ENCODE measurements around the gene PVALB.

PVALB gene

GRCh38 chr22:36790648-36791047 is 26.2 kb downstream of the PVALB start:
- H3K4me2 ChIP-seq (ENCODE audit: low read depth, low read length, poor library complexity, severe bottlenecking), result no peak overlapping the region

DNA sequence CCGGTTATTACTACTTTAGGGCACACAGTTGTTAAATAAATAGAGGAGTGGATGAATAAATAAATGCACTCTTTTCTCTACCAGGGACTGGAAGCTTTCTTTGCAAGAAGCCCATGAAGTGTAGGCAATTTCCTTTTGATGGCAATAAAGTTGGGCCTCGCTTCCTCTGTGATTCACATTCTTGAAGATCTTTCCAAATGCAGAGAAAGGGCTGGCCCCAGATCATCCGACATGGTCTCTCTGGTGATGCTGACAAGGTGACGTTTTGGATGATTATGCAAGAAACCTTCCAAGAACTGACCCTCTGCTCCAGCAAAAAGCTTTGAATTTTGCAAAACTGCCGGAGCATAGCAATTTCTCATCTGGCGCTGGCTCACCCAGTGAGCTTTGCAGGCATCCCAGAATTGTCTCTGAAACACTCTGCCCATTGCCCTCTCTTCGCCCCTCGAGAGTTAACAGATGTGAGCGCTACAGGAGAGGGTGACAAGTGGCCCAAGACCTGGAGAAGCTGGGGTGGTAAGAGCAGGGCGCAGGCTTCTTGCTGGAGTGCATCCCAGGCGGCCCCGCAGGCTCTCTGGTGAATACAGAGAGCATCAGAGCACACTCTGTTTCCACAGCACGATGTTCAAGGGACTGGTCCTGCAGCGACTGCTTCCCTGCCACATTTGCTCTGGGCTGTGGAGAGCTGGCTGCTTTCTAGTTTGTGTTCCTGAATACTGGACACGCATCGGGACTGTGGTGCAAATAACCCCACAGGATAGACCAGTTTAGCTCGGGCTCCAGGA is 29.4 kb downstream of the PVALB start:
- TF ChIP-seq EZH2phosphoT487 (conservative IDR thresholded peaks at IDR 0.05; ENCODE audit: low read length), result no peak
- TF ChIP-seq CTCF (IDR thresholded peaks at IDR 0.05; ENCODE audit: insufficient read depth, low read length, poor library complexity, severe bottlenecking), result no peak
- Histone ChIP-seq H3K4me3 (ENCODE audit: insufficient read depth, low read length, poor library complexity, severe bottlenecking) (no peak overlapping the region), H3K27ac (ENCODE audit: low read depth, low read length) (no peak overlapping the region), H2AFZ (ENCODE audit: low read depth, low read length, severe bottlenecking) (no peak overlapping the region), H3K9me3 (ENCODE audit: insufficient read depth, low read length) (no peaks in the 10 kb centered on the region), H4K20me1 (ENCODE audit: low read depth, low read length) (no peaks in the 10 kb centered on the region), H3K36me3 (ENCODE audit: low read length) (no peaks in the 10 kb centered on the region), H3K9me2 (replicated peaks; ENCODE audit: insufficient read depth, low read length) (no peaks in the 10 kb centered on the region), H3K79me2 (ENCODE audit: insufficient read depth, low read length) (no peaks in the 10 kb centered on the region), H3K4me2 (ENCODE audit: low read depth, low read length, poor library complexity, severe bottlenecking) (no peak overlapping the region), H3K27me3 (ENCODE audit: low read length) (no peaks in the 10 kb centered on the region), H3K9ac (ENCODE audit: low read length) (no peak overlapping the region), H3F3A (ENCODE audit: insufficient read depth) (no peaks in the 10 kb centered on the region)

More at GRCh38 chr22:36790648-36791047, 26.2 kb downstream of the PVALB start:
- no peaks in the 10 kb centered on the region for H3K79me2 ChIP-seq (ENCODE audit: insufficient read depth, low read length)
- no peak overlapping the region for H3K4me3 ChIP-seq (ENCODE audit: insufficient read depth, low read length, poor library complexity, severe bottlenecking)
- no peaks in the 10 kb centered on the region for H3K9me3 ChIP-seq (ENCODE audit: insufficient read depth, low read length)
- no peak overlapping the region for H3K9ac ChIP-seq (ENCODE audit: low read length)
- no peak for TF ChIP-seq CTCF (IDR thresholded peaks at IDR 0.05; ENCODE audit: insufficient read depth, low read length, poor library complexity, severe bottlenecking)
- no peak for TF ChIP-seq EZH2phosphoT487 (conservative IDR thresholded peaks at IDR 0.05; ENCODE audit: low read length)
- H3K27me3 ChIP-seq (ENCODE audit: low read length), result no peaks in the 10 kb centered on the region
- H4K20me1 ChIP-seq (ENCODE audit: low read depth, low read length), result no peaks in the 10 kb centered on the region
- no peaks in the 10 kb centered on the region for H3K36me3 ChIP-seq (ENCODE audit: low read length)
- H2AFZ ChIP-seq (ENCODE audit: low read depth, low read length, severe bottlenecking), result no peak overlapping the region
- H3F3A ChIP-seq (ENCODE audit: insufficient read depth), result no peaks in the 10 kb centered on the region
- no peaks in the 10 kb centered on the region for H3K9me2 ChIP-seq (replicated peaks; ENCODE audit: insufficient read depth, low read length)
- no peak overlapping the region for H3K27ac ChIP-seq (ENCODE audit: low read depth, low read length)

DNA sequence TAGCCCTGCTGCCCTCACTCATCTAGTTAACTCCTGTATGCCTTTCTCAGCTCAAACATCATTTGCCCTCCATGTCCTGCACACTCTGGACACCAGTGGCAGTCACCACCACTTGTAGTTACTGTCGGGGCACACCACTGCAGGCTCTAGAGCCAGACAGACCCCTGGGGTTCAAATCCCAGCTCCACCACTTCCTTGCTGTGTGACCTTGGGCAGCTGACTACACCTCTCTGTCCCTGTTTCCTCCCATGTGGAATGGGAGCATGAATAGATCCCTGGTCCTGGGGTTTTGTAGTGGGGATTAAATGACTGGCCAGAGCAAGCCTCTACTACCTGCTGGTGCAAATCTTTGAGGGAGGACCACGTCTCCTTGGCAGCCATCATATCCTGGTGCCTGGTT is 33.1 kb downstream of the PVALB start:
- H3F3A ChIP-seq (ENCODE audit: insufficient read depth), result no peaks in the 10 kb centered on the region
- no peak overlapping the region for H3K9ac ChIP-seq (ENCODE audit: low read length)
- no peaks in the 10 kb centered on the region for H3K9me2 ChIP-seq (replicated peaks; ENCODE audit: insufficient read depth, low read length)
- H3K27ac ChIP-seq (ENCODE audit: low read depth, low read length), result no peak overlapping the region
- H2AFZ ChIP-seq (ENCODE audit: low read depth, low read length, severe bottlenecking), result no peak overlapping the region
- no peak overlapping the region for H3K4me2 ChIP-seq (ENCODE audit: low read depth, low read length, poor library complexity, severe bottlenecking)
- TF ChIP-seq EZH2phosphoT487 (conservative IDR thresholded peaks at IDR 0.05; ENCODE audit: low read length), result no peak
- H3K27me3 ChIP-seq (ENCODE audit: low read length), result no peaks in the 10 kb centered on the region
- no peak overlapping the region for H3K4me3 ChIP-seq (ENCODE audit: insufficient read depth, low read length, poor library complexity, severe bottlenecking)
- H3K36me3 ChIP-seq (ENCODE audit: low read length), result no peaks in the 10 kb centered on the region
- no peaks in the 10 kb centered on the region for H4K20me1 ChIP-seq (ENCODE audit: low read depth, low read length)
- H3K9me3 ChIP-seq (ENCODE audit: insufficient read depth, low read length), result no peaks in the 10 kb centered on the region
- H3K79me2 ChIP-seq (ENCODE audit: insufficient read depth, low read length), result no peaks in the 10 kb centered on the region
